ENCODE data around the gene TRAPPC6A. TPM values are rescaled to one million over a fixed set of nuclear protein-coding genes. Genes with fewer than 3 reads are reported as not detected.

TRAPPC6A gene
- total RNA-seq, 2 experiments from 2014 or later = 61.1 to 63.6 TPM

- H3K4me1 Mint-ChIP-seq = peaks cover 25% of the 10 kb centered on the region
- H3K27ac Mint-ChIP-seq = peak overlapping the region; percentile 68
- ATAC-seq (ENCODE audit: low read depth) = no peak
- no peak for DNase-seq
- peaks cover 3% of the 10 kb centered on the region for H3K36me3 Mint-ChIP-seq
- H3K27me3 Mint-ChIP-seq = no peaks in the 10 kb centered on the region
- no peak overlapping the region for H3K4me3 Mint-ChIP-seq
- POLR2A ChIA-PET = interaction anchor here (0.7 to 1.2 kb wide), 2 partner anchors 75 to 718 kb away, joined by 3 to 5 read pairs; no protein-coding TSS in a partner anchor
- H3K9me3 Mint-ChIP-seq = no peaks in the 10 kb centered on the region
These were observed 11.2 kb downstream of the TRAPPC6A start for GRCh38 chr19:45166723-45167252.

- Mint-ChIP-seq H3K27ac (peak overlapping the region; percentile 83), H3K36me3 (peaks cover 3% of the 10 kb centered on the region), H3K4me3 (peak overlapping the region; percentile 48), H3K27me3 (no peaks in the 10 kb centered on the region), H3K9me3 (no peaks in the 10 kb centered on the region), H3K4me1 (peaks cover 14% of the 10 kb centered on the region)
- DNase-seq = peak; percentile 74
- POLR2A ChIA-PET = interaction anchor here (0.5 to 2.1 kb wide), 7 partner anchors 8 to 72 kb away, joined by 3 to 22 read pairs (median 4); partner anchors contain the start of genes BLOC1S3 and TRAPPC6A
- peak; percentile 83 for ATAC-seq (ENCODE audit: low read depth)
These were observed 13.3 kb downstream of the TRAPPC6A start for GRCh38 chr19:45164577-45165335.

- DNase-seq (no peak), ATAC-seq (ENCODE audit: low read depth) (no peak)
- Mint-ChIP-seq H3K4me1 (peaks cover 14% of the 10 kb centered on the region), H3K27me3 (no peaks in the 10 kb centered on the region), H3K4me3 (peak overlapping the region; percentile 48), H3K27ac (peak overlapping the region; percentile 83), H3K36me3 (peaks cover 3% of the 10 kb centered on the region), H3K9me3 (no peaks in the 10 kb centered on the region)
- POLR2A ChIA-PET = interaction anchor here (0.5 to 2.1 kb wide), 6 partner anchors 9 to 61 kb away, joined by 3 to 22 read pairs (median 4); partner anchors contain the start of genes BLOC1S3 and TRAPPC6A
These were observed 14.1 kb downstream of the TRAPPC6A start for GRCh38 chr19:45163751-45164460.

- Mint-ChIP-seq H3K4me3 (no peak overlapping the region), H3K36me3 (peaks cover 2% of the 10 kb centered on the region)
- POLR2A ChIA-PET = interaction anchor here (2.0 to 2.1 kb wide), 2 partner anchors 10 to 15 kb away, joined by 11 to 22 read pairs; partner anchors contain the start of genes BLOC1S3 and TRAPPC6A
These were observed 14.9 kb downstream of the TRAPPC6A start for GRCh38 chr19:45163156-45163555.

GRCh38 chr19:45162608-45163143, 15.4 kb downstream of the TRAPPC6A start:
- no peaks in the 10 kb centered on the region for H3K9me3 Mint-ChIP-seq
- H3K36me3 Mint-ChIP-seq = peaks cover 2% of the 10 kb centered on the region
- POLR2A ChIA-PET = no interaction called here
- peaks cover 7% of the 10 kb centered on the region for H3K27me3 Mint-ChIP-seq
- H3K4me1 Mint-ChIP-seq = peaks cover 12% of the 10 kb centered on the region
- no peak for ATAC-seq (ENCODE audit: low read depth)
- no peak for DNase-seq
- H3K27ac Mint-ChIP-seq = no peak overlapping the region
- no peak overlapping the region for H3K4me3 Mint-ChIP-seq

More at GRCh38 chr19:45163156-45163555, 14.9 kb downstream of the TRAPPC6A start:
- Mint-ChIP-seq H3K9me3 (no peaks in the 10 kb centered on the region), H3K4me1 (peaks cover 12% of the 10 kb centered on the region), H3K27ac (no peak overlapping the region), H3K27me3 (peaks cover 3% of the 10 kb centered on the region)
- ATAC-seq (ENCODE audit: low read depth) (no peak), DNase-seq (no peak)

GRCh38 chr19:45161738-45162607, 16.1 kb downstream of the TRAPPC6A start:
- ATAC-seq (ENCODE audit: low read depth) = no peak
- no peak overlapping the region for H3K4me3 Mint-ChIP-seq

GRCh38 chr19:45160870-45161737, 16.9 kb downstream of the TRAPPC6A start, which contains the start of gene NKPD1:
NKPD1 (minus strand) TSS chr19:45160982; CDS start chr19:45160150, 832 bp downstream.
- H3K36me3 Mint-ChIP-seq = no peaks in the 10 kb centered on the region
- DNase-seq = no peak
- peaks cover 11% of the 10 kb centered on the region for H3K4me1 Mint-ChIP-seq
- H3K27ac Mint-ChIP-seq = peak within 1 kb of the TSS; percentile 70
- POLR2A ChIA-PET = interaction anchor here (1.0 kb wide), 1 partner anchor 8 kb away, joined by 4 read pairs; no protein-coding TSS in a partner anchor
- H3K4me3 Mint-ChIP-seq = no peak within 1 kb of the TSS
- H3K9me3 Mint-ChIP-seq = no peaks in the 10 kb centered on the region
- ATAC-seq (ENCODE audit: low read depth) = no peak
- H3K27me3 Mint-ChIP-seq = peaks cover 12% of the 10 kb centered on the region

More at GRCh38 chr19:45161738-45162607, 16.1 kb downstream of the TRAPPC6A start:
- no peak for DNase-seq
- peaks cover 12% of the 10 kb centered on the region for H3K4me1 Mint-ChIP-seq
- POLR2A ChIA-PET = no interaction called here
- H3K27me3 Mint-ChIP-seq = peaks cover 12% of the 10 kb centered on the region
- H3K27ac Mint-ChIP-seq = no peak overlapping the region
- no peaks in the 10 kb centered on the region for H3K9me3 Mint-ChIP-seq
- peaks cover 1% of the 10 kb centered on the region for H3K36me3 Mint-ChIP-seq

GRCh38 chr19:45159971-45160324, 18.1 kb downstream of the TRAPPC6A start:
- Mint-ChIP-seq H3K27ac (no peak overlapping the region), H3K4me1 (peaks cover 8% of the 10 kb centered on the region), H3K9me3 (no peaks in the 10 kb centered on the region), H3K4me3 (no peak overlapping the region), H3K27me3 (peaks cover 20% of the 10 kb centered on the region), H3K36me3 (no peaks in the 10 kb centered on the region)
- DNase-seq = no peak
- ATAC-seq (ENCODE audit: low read depth) = no peak
- POLR2A ChIA-PET = interaction anchor here (0.8 to 1.6 kb wide), 3 partner anchors 10 to 19 kb away, joined by 3 to 5 read pairs (median 3); partner anchors contain the start of genes BLOC1S3 and TRAPPC6A

GRCh38 chr19:45159210-45159970, 18.6 kb downstream of the TRAPPC6A start:
- Mint-ChIP-seq H3K27ac (no peak overlapping the region), H3K27me3 (peaks cover 22% of the 10 kb centered on the region), H3K36me3 (no peaks in the 10 kb centered on the region), H3K4me1 (peaks cover 8% of the 10 kb centered on the region), H3K9me3 (no peaks in the 10 kb centered on the region), H3K4me3 (no peak overlapping the region)
- POLR2A ChIA-PET = interaction anchor here (0.8 to 1.6 kb wide), 3 partner anchors 10 to 20 kb away, joined by 3 to 5 read pairs (median 3); partner anchors contain the start of genes BLOC1S3 and TRAPPC6A
- no peak for ATAC-seq (ENCODE audit: low read depth)
- peak; percentile 27 for DNase-seq

- H3K27ac Mint-ChIP-seq = no peak overlapping the region
- H3K27me3 Mint-ChIP-seq = peaks cover 30% of the 10 kb centered on the region
- peak; percentile 36 for DNase-seq
- POLR2A ChIA-PET = interaction anchor here (1.6 kb wide), 1 partner anchor 19 kb away, joined by 5 read pairs; the partner anchor contains the start of genes BLOC1S3 and TRAPPC6A
- H3K4me1 Mint-ChIP-seq = peaks cover 7% of the 10 kb centered on the region
- H3K4me3 Mint-ChIP-seq = no peak overlapping the region
- ATAC-seq (ENCODE audit: low read depth) = no peak
- H3K36me3 Mint-ChIP-seq = no peaks in the 10 kb centered on the region
- no peaks in the 10 kb centered on the region for H3K9me3 Mint-ChIP-seq
These were observed 19.4 kb downstream of the TRAPPC6A start for GRCh38 chr19:45158503-45159209.

Data from activated naive CD8-positive, alpha-beta T cell treated with anti-CD3 and anti-CD28 coated beads, Interleukin-2, amount 10 ng/mL, durations not matched to agents 7 days and 5 days (primary cell).